WTC11 (cell line): ENCODE measurements around the gene PAIP2.

ENCODE experiments used
- ETV6 ChIP-seq: sonication (generic); formaldehyde crosslinking; IDR thresholded peaks from 2 replicates; pipeline ENCODE4 v1.8.1; 2022; ENCODE audit warnings: mild to moderate bottlenecking, missing genetic modification reagents
- FOXK1 ChIP-seq: sonication (generic); formaldehyde crosslinking; IDR thresholded peaks from 2 replicates; pipeline ENCODE4 v1.8.0; 2022; ENCODE audit warnings: mild to moderate bottlenecking, moderate library complexity, missing genetic modification reagents
- PRRX2 ChIP-seq: fragments of 250-450 bp; sonication (Bioruptor Pico); IDR thresholded peaks from 2 replicates; pipeline ENCODE4 v1.8.0; 2021; ENCODE audit warnings: mild to moderate bottlenecking
- RELA ChIP-seq: sonication (generic); formaldehyde crosslinking; IDR thresholded peaks from 2 replicates; pipeline ENCODE4 v1.8.1; 2022; ENCODE audit warnings: missing genetic modification reagents, mild to moderate bottlenecking, borderline replicate concordance
- ZNF121 ChIP-seq: sonication (generic); formaldehyde crosslinking; IDR thresholded peaks from 2 replicates; pipeline ENCODE4 v1.8.0; 2023; ENCODE audit warnings: missing genetic modification reagents
- ZNF263 ChIP-seq: sonication (generic); formaldehyde crosslinking; IDR thresholded peaks from 2 replicates; pipeline ENCODE4 v1.8.1; 2022; ENCODE audit warnings: low read depth, mild to moderate bottlenecking, moderate library complexity, missing genetic modification reagents
- TF ChIP-seq, protein P1 (sequence below): sonication (generic); formaldehyde crosslinking; IDR thresholded peaks from 2 replicates; pipeline ENCODE4 v1.8.1; 2023; ENCODE audit warnings: mild to moderate bottlenecking, missing genetic modification reagents
- TF ChIP-seq, protein P2 (sequence below): fragments of 200-600 bp; IDR thresholded peaks from 2 replicates; pipeline ENCODE4 v1.8.0; 2022; ENCODE audit warnings: antibody characterized with exemption
- TF ChIP-seq, protein P3 (sequence below): sonication (generic); formaldehyde crosslinking; IDR thresholded peaks from 2 replicates; pipeline ENCODE4 v1.8.1; 2022; ENCODE audit warnings: low read depth, mild to moderate bottlenecking, moderate library complexity, missing genetic modification reagents, borderline replicate concordance
- TF ChIP-seq, protein P4 (sequence below): sonication (generic); formaldehyde crosslinking; IDR thresholded peaks from 2 replicates; pipeline ENCODE4 v1.8.1; 2023; ENCODE audit warnings: mild to moderate bottlenecking, missing genetic modification reagents, moderate library complexity
- TF ChIP-seq, protein P5 (sequence below): sonication (generic); formaldehyde crosslinking; IDR thresholded peaks from 2 replicates; pipeline ENCODE4 v1.8.0; 2022; ENCODE audit warnings: mild to moderate bottlenecking, missing genetic modification reagents
- TF ChIP-seq, protein P6 (sequence below): sonication (generic); formaldehyde crosslinking; IDR thresholded peaks from 2 replicates; pipeline ENCODE4 v1.8.0; 2022; ENCODE audit warnings: mild to moderate bottlenecking, missing genetic modification reagents
- TF ChIP-seq, protein P7 (sequence below): sonication (generic); formaldehyde crosslinking; IDR thresholded peaks from 2 replicates; pipeline ENCODE4 v1.8.0; 2022; ENCODE audit warnings: mild to moderate bottlenecking, missing genetic modification reagents

DNA sequence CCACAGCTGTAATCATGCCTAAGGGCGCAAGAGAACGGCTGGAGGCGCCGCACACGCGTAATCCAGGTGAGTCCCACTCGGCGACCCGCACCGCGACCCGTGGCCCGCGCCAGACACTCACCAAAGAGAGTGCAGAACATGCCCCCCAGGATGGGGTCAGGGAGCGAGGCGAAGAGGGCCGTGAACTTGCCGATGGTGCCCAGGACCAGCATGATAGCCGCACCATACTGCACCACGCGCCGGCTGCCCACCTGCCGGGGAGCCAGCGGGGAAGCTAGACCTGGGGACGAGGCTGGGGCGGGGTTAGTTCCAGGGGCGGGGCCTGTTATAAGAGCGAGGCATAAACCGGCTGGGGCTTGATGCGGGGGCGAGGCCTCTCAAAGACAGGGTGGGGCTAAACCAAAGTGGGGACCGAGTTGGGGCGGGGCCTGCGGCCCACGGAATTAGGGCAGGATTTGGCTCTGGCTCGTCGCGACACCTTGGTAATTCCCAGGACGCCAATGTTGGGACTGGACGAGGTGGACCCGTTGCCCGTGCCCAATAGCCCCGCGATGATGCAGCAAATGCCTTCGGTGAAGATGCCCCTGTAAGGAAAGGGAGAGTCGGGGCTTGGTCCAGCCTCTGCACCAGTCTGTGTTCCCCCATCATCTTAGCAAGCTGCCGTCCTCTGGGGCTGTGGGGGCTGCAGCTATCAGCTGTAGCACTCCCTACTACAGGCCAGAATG lies 36.6 kb downstream of the PAIP2 start:
- TF ChIP-seq, protein P1, sequence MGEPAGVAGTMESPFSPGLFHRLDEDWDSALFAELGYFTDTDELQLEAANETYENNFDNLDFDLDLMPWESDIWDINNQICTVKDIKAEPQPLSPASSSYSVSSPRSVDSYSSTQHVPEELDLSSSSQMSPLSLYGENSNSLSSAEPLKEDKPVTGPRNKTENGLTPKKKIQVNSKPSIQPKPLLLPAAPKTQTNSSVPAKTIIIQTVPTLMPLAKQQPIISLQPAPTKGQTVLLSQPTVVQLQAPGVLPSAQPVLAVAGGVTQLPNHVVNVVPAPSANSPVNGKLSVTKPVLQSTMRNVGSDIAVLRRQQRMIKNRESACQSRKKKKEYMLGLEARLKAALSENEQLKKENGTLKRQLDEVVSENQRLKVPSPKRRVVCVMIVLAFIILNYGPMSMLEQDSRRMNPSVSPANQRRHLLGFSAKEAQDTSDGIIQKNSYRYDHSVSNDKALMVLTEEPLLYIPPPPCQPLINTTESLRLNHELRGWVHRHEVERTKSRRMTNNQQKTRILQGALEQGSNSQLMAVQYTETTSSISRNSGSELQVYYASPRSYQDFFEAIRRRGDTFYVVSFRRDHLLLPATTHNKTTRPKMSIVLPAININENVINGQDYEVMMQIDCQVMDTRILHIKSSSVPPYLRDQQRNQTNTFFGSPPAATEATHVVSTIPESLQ (CRISPR knock-in tag) = no peak
- TF ChIP-seq, protein P2, sequence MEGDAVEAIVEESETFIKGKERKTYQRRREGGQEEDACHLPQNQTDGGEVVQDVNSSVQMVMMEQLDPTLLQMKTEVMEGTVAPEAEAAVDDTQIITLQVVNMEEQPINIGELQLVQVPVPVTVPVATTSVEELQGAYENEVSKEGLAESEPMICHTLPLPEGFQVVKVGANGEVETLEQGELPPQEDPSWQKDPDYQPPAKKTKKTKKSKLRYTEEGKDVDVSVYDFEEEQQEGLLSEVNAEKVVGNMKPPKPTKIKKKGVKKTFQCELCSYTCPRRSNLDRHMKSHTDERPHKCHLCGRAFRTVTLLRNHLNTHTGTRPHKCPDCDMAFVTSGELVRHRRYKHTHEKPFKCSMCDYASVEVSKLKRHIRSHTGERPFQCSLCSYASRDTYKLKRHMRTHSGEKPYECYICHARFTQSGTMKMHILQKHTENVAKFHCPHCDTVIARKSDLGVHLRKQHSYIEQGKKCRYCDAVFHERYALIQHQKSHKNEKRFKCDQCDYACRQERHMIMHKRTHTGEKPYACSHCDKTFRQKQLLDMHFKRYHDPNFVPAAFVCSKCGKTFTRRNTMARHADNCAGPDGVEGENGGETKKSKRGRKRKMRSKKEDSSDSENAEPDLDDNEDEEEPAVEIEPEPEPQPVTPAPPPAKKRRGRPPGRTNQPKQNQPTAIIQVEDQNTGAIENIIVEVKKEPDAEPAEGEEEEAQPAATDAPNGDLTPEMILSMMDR = no peak
- TF ChIP-seq ETV6 (CRISPR knock-in tag) (no peak), FOXK1 (CRISPR knock-in tag) (no peak), PRRX2 (CRISPR knock-in tag) (no peak), ZNF263 (no peak), ZNF121 (CRISPR knock-in tag) (no peak), RELA (no peak)
- TF ChIP-seq, protein P3, sequence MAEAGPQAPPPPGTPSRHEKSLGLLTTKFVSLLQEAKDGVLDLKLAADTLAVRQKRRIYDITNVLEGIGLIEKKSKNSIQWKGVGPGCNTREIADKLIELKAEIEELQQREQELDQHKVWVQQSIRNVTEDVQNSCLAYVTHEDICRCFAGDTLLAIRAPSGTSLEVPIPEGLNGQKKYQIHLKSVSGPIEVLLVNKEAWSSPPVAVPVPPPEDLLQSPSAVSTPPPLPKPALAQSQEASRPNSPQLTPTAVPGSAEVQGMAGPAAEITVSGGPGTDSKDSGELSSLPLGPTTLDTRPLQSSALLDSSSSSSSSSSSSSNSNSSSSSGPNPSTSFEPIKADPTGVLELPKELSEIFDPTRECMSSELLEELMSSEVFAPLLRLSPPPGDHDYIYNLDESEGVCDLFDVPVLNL (CRISPR knock-in tag) = no peak
- TF ChIP-seq, protein P4, sequence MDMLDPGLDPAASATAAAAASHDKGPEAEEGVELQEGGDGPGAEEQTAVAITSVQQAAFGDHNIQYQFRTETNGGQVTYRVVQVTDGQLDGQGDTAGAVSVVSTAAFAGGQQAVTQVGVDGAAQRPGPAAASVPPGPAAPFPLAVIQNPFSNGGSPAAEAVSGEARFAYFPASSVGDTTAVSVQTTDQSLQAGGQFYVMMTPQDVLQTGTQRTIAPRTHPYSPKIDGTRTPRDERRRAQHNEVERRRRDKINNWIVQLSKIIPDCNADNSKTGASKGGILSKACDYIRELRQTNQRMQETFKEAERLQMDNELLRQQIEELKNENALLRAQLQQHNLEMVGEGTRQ (CRISPR knock-in tag) = no peak
- TF ChIP-seq, protein P5, sequence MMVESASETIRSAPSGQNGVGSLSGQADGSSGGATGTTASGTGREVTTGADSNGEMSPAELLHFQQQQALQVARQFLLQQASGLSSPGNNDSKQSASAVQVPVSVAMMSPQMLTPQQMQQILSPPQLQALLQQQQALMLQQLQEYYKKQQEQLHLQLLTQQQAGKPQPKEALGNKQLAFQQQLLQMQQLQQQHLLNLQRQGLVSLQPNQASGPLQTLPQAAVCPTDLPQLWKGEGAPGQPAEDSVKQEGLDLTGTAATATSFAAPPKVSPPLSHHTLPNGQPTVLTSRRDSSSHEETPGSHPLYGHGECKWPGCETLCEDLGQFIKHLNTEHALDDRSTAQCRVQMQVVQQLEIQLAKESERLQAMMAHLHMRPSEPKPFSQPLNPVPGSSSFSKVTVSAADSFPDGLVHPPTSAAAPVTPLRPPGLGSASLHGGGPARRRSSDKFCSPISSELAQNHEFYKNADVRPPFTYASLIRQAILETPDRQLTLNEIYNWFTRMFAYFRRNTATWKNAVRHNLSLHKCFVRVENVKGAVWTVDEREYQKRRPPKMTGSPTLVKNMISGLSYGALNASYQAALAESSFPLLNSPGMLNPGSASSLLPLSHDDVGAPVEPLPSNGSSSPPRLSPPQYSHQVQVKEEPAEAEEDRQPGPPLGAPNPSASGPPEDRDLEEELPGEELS (CRISPR knock-in tag) = no peak
- TF ChIP-seq, protein P6, sequence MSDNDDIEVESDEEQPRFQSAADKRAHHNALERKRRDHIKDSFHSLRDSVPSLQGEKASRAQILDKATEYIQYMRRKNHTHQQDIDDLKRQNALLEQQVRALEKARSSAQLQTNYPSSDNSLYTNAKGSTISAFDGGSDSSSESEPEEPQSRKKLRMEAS (CRISPR knock-in tag) = no peak
- TF ChIP-seq, protein P7, sequence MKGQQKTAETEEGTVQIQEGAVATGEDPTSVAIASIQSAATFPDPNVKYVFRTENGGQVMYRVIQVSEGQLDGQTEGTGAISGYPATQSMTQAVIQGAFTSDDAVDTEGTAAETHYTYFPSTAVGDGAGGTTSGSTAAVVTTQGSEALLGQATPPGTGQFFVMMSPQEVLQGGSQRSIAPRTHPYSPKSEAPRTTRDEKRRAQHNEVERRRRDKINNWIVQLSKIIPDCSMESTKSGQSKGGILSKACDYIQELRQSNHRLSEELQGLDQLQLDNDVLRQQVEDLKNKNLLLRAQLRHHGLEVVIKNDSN (CRISPR knock-in tag) = no peak
